Sciatic nerve (tissue), 2 donors: ENCODE results near the gene CIC. TPM values are rescaled to one million over a fixed set of nuclear protein-coding genes. Genes with fewer than 3 reads are reported as not detected.

ENCODE experiments used
- ATAC-seq: fragments of 200-7000 bp; cut with Tn5 transposase; one replicate; pipeline ENCODE4 v1.9.1; 2020; ENCODE audit warnings: mild to moderate bottlenecking, moderate library complexity
- DNase-seq: peaks from one replicate; pipeline ENCODE4 v3.0.0-alpha.2; 2020; ENCODE audit warnings: low spot score
- intact Hi-C: fragments of 100-400 bp; cut with DNase I; formaldehyde crosslinking; loops from one replicate; pipeline ENCODE4 v1.14.2; 2022
- total RNA-seq: library from RNA; stranded (reverse); fragmentation: NEBNext Ultra II Directional; extraction: Animal tissue kit (Norgen Biotek cat#: 25700); gene quantifications from one replicate; pipeline ENCODE4 v1.2.1, GENCODE V29; 2021
- donor health status: DM: no; HTN: no; CAD: no.
- donor health status: DM: no; HTN: no; CAD: no.

Gene CIC
- total RNA-seq, 1 donor from 2014 or later, result 92.1 TPM

DNA sequence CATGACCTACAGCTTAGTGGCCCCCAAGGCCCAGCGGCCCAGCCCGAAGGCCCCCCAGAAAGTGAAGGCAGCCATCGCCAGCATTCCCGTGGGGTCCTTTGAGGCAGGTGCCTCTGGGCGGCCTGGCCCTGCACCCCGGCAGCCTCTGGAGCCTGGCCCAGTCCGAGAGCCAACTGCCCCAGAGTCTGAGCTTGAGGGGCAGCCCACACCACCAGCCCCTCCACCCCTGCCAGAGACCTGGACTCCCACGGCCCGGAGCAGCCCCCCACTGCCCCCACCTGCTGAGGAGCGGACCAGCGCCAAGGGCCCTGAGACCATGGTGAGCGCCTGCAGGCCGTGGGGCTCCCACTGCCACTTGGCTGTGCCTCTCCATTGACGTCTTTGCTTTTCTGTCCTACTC lies 23.9 kb downstream of the CIC start:
- ATAC-seq (no peak), DNase-seq (no peak)
- intact Hi-C loops, result loop anchor here (10.0 kb wide), 1 partner anchor 48 kb away; the partner anchor contains the start of gene GSK3A

DNA sequence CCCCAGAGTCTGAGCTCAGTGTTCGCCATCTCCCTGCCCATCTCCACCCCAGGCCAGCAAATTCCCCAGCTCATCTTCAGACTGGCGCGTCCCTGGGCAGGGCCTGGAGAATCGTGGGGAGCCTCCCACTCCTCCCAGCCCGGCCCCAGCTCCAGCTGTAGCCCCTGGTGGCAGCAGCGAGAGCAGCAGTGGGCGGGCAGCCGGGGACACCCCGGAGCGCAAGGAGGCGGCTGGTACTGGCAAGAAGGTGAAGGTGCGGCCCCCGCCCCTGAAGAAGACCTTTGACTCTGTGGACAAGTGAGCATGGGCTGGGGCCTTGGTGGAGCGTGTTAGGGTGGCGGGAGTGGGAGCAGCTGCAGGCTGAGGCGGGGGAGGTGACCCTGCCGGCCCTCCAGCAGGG lies 24.5 kb downstream of the CIC start:
- DNase-seq (no peak), ATAC-seq (no peak)
- intact Hi-C loops, result loop anchor here (10.0 kb wide), 1 partner anchor 49 kb away; the partner anchor contains the start of gene GSK3A

DNA sequence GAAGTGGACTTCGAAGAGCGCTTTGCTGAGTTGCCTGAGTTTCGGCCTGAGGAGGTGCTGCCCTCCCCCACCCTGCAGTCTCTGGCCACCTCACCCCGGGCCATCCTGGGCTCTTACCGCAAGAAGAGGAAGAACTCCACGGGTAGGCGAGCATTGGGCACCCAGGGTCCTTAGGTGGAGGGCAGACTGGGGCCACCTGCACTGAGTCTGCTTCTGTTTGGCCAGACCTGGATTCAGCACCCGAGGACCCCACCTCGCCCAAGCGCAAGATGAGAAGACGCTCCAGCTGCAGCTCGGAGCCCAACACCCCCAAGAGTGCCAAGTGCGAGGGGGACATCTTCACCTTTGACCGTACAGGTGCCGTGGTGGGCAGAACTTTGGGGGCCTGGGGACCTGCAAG lies 24.9 kb downstream of the CIC start:
- intact Hi-C loops, result loop anchor here (10.0 kb wide), 1 partner anchor 49 kb away; the partner anchor contains the start of gene GSK3A
- ATAC-seq, result no peak
- no peak for DNase-seq

DNA sequence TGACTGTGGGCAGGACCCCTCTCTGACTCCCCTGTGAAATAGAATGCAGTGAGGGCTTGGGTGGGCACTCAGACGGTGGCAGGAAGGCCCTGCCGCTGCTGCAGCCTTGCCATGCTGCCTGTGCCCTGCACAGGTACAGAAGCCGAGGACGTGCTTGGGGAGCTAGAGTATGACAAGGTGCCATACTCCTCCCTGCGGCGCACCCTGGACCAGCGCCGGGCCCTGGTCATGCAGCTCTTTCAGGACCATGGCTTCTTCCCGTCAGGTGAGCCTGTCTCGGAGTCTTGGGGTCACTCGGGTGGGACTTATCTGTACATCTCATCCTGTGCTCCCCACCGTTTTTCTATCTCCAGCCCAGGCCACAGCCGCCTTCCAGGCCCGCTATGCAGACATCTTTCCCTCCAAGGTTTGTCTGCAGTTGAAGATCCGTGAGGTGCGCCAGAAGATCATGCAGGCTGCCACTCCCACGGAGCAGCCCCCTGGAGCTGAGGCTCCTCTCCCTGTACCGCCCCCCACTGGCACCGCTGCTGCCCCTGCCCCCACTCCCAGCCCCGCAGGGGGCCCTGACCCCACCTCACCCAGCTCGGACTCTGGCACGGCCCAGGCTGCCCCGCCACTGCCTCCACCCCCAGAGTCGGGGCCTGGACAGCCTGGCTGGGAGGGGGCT lies 25.6 kb downstream of the CIC start:
- DNase-seq (no peak), ATAC-seq (no peak)
- intact Hi-C loops, result loop anchor here (10.0 kb wide), 1 partner anchor 50 kb away; the partner anchor contains the start of gene GSK3A

DNA sequence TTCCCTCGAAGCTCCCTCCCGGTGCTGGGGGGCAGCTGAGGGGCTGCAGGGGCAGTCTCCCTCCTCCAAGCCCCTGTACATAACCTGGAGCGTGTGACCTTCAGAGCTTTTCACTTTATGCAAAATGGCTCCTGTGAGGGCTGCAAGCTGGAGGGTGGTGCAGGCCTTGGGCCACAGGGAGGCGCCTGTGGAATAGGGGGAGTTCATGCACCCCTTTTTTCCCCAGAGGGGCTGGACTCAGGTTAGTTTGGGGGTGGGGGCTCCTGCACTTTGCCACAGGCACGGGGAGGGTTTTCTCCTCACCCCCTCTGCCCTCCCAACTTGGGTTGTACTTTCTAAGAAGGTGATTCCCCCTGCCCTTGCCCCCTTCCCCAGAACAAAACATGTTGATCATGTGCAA lies 26.3 kb downstream of the CIC start:
- DNase-seq (no peak), ATAC-seq (no peak)
- intact Hi-C loops, result loop anchor here (10.0 kb wide), 1 partner anchor 51 kb away; the partner anchor contains the start of gene GSK3A

DNA sequence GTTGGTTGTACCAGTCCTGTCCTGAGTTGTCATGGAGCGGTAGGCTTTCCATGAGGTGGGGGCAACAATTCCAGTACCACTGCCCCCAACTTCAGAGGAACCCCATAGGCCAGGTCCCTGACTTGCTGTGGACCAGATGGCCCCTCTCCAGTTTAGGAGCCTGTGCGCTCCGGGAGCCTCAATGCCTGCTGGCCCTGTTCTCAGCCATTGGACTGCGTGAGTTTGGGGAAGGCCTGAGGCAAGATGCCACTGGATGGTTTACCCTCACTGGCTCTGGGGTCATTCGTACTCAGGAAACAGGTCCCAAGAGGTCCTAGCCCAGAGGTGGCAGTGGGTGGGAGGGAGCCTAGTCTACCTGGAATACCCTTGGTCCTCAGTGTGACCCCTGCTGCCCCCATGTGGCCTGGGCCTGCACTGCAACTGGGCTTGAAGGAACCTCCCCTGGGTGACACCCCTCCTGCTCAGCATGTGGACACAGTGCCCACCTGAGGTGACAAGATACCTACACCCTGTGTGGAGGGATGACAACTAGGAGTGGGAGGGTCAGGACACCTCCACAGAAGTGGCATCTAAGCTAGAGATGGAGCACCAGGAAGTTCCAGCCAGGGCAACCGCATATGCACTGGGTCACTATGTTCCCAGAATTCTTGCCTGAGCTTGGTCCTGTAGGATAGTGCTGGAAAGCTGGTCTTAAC lies 26.9 kb downstream of the CIC start:
- peak; percentile 77 for ATAC-seq
- intact Hi-C loops, result loop anchor here (10.0 kb wide), 1 partner anchor 51 kb away; the partner anchor contains the start of gene GSK3A
- peak; percentile 91 for DNase-seq

DNA sequence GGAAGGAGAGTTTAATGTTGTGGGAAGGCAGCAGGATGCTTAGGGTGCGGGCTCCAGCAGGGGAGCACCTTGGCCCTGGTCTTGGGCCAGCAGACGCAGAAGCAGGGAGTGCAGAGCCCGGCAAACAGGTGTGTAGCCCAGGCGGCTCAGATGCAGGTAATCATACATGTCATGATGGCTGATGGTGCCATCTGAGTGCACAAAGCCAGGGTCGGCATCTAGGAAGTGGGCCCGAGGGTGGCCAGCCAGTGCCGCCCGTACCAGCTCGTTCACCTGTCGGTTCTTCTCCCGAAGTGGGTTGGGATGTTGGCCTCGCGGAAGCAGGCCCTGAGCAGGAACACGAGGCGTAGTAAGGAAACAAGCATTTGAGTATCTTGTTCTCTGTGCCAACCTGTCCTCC lies 28.0 kb downstream of the CIC start:
- ATAC-seq (no peak), DNase-seq (no peak)
- intact Hi-C loops, result loop anchor here (10.0 kb wide), 1 partner anchor 52 kb away; the partner anchor contains the start of gene GSK3A

DNA sequence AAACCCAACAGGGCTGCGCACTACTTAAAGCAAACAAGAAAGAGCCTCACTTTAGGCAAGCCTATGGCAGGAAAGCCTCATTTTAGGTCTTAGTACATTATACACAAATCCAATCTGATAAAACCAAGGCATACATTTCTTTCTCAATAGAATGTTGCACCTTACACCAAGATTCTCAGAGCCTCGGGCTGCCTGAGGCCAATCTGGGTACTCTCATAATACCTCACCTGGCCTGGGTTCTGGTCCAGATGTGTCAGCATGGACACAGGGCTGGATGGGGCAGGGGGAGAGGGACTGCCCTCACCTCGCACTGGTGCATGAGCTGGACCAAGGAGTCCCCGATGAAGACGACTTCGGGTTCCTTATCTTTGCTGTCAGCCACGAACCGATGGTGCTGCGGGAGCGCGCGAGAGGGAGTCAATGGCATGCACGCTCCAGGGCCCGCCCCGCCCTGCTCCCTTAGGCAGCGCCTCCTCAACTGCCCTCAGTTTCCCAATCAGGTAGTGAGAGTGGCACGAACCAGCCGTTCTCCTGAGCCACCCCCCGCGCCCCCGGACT lies 32.7 kb downstream of the CIC start, which contains the start of gene PRR19:
Gene PRR19, plus strand, starts transcription at position 487 of the 558 bp plus-strand sequence. CDS start 7,453 bp downstream, outside the sequence.
- DNase-seq (no peak), ATAC-seq (peak; percentile 39)
- intact Hi-C loops, result no loop called here

DNA sequence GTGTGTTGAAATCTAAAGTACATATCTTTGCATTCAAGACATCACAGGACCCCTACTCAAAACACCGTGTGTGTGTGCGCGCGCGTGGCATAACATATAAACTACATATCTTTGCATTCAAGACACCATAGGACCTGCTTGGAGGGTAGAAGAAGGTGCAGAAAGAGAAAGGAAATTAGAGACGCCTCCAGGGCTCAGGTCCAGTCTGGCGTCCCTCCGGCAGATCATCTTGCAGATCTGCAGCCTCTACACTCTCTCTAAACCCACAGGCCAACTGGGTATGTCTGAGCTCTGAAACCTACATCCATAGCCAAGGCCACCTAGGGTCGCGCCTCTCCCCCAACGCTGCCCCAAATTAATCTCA lies 34.0 kb downstream of the CIC start:
- DNase-seq, result no peak
- ATAC-seq, result no peak
- intact Hi-C loops, result no loop called here

DNA sequence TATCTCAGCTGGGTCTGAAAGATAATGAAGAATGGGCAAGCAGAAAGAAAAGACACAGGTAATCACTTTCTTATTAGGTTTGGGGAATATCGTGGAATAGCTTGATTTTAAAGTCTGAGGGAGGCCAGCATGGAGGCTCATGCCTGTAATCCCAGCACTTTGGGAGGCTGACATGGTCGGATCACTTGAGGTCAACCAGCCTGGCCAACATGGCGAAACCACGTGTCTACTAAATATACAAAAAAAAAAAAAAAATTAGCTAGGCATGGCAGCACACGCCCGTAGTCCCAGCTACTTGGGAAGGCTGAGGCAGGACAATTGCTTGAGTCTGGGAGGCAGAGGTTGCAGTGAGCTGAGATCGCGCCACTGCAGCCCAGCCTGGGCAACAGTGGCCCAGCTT lies 34.8 kb downstream of the CIC start:
- no peak for DNase-seq
- ATAC-seq, result no peak
- intact Hi-C loops, result no loop called here

DNA sequence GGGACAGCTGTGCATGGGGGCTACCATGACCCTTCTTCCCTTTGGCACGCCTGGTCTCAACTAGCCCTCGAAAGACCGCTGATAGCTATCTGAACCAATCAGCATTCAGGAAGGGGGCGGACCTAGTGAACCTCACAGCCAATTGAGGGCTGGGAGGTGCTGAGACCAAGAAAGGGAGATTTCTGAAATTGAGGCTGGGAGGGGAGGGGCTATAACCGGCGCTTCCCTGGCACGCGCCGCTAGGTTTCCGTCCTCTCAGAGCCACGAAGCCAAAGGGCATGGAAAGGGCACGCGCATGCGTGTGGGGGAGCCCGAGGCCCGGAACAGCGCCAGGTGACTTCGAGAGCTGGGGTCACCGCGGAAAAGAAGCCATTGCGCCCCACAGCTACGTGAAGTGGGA lies 37.6 kb downstream of the CIC start:
- no peak for ATAC-seq
- intact Hi-C loops, result no loop called here
- DNase-seq, result no peak

DNA sequence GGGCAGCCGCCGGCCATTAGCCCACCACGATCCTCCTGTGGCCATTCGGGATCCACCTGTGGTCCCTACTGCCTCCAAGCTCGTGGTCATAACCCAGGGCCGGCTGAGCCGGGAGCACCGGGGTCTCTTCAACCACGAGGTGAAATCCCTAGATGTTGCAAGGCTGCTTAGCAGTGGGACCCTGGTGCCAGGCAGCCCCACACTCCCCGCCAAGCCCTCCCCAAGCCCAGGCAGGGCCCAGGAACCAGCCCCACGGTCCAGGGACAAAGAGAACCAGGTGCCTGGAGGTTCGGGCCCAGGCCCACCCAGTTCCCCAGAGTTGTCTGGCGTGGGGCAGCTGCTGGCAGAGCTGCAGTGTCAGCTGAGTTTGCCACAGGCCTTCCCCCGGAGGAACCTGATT lies 40.6 kb downstream of the CIC start:
- DNase-seq (no peak), ATAC-seq (no peak)
- intact Hi-C loops, result no loop called here

DNA sequence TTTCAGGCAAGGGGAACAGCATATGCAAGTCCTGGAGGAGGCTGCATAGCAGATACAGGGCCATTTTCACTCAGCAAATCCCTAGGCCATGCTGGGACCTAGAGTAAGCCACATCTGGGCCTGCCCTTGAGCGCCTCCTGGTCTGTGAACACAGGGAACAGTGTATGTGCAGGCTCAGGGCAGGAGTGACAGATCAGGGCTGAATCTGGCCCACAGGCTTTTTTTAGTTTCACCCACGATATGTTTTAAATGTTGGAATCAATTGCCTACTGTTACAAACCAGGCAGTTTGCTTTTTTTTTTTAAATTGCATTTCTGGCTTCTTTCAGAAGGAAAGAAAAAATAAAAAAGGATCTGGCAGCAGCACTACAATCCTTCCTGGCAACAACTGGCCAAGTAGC lies 42.6 kb downstream of the CIC start:
- intact Hi-C loops, result no loop called here
- DNase-seq (no peak), ATAC-seq (no peak)

DNA sequence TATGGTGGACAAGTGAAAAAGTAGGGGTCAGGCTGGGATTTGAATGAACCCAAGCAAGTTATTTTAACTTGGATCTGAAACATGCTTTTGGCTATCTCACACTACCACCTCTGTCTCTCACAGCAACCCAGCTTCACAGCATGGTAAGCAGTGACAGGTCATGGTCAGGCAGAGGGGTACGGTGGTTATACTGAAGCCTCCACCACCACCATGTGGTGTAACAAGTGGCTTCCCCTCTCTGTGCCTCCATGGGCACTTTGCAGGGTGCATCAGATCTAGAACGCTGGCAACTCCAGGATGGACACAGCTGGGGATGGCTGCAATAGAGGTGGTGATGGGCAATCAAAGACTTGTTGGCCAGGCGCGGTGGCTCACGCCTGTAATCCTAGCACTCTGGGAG lies 43.3 kb downstream of the CIC start:
- intact Hi-C loops, result no loop called here
- ATAC-seq (no peak), DNase-seq (no peak)

DNA sequence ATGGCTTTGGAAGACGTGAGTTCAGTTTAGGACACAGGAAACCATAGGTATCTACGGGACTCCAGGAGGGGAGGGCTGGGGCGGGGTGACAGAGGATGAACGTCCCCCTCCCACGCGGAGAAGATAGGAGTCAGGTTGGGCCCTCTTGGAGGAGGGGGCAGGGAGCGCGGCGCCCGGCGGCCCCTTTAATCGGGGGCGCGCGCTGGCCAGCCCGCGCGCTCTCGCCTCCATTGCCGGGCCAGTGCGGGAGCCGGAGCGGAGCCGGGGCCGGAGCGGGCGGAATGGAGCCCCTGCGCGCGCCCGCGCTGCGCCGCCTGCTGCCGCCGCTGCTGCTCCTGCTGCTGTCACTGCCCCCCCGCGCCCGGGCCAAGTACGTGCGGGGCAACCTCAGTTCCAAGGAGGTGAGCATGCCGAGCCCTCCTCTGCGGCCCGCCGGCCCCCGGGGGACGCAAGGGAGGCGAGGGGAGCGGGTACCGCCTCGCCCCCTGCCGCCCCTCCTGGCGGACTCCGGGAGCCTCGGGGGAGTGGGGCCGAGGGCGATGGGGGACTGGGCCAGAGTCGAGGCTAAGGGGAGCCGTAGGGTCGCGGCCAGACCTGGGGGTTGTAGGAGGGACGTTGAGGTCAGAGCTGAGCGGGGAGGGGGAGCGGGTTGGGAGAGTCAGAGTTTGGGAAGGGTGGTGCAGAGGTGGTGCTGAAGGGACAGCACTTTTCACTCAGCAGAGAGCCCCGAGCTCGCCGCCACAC lies 44.2 kb downstream of the CIC start, which contains the start of gene TMEM145:
Gene TMEM145, plus strand, starts transcription at position 214 of the 744 bp plus-strand sequence. Its CDS starts 68 bp downstream, at position 282.
- ATAC-seq (peak; percentile 66), DNase-seq (no peak)
- intact Hi-C loops, result no loop called here

DNA sequence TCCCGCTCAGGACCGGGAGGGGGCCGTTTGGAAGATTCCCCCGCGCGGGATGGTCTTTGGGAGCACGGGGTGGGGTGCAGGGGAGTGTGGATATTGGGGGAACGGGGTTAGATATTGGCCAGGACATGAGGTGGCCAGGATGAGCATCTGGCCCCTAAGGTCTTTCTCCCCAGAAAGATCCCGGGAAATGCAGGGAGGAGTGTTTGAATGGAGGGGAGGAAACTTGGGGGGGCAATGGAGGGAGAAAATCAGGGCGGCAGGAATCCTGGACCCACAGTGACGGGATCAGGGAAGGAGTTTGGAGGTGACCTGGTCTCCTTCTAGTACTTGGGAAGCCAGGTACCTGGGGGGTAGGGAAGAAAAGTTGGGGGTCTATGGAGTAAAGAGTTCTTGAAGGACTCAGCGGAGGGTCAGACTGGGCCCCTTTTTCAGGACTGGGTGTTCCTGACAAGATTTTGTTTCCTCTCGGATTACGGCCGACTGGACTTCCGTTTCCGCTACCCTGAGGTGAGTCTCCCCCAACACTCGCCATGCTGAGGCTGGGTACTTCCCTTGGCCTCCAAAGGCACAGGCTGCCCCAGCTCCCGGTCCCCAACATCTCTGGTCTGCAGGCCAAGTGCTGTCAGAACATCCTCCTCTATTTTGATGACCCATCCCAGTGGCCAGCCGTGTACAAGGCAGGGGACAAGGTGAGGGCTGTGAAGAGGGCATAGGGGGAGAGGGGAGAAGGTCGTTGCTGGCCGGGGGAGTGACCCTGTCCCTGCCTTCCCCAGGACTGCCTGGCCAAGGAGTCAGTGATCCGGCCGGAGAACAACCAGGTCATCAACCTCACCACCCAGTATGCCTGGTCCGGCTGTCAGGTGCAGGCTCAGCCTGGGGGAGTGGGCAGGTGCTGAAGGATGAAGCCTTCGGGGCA lies 45.0 kb downstream of the CIC start:
- ATAC-seq (no peak), DNase-seq (no peak)
- intact Hi-C loops, result no loop called here

DNA sequence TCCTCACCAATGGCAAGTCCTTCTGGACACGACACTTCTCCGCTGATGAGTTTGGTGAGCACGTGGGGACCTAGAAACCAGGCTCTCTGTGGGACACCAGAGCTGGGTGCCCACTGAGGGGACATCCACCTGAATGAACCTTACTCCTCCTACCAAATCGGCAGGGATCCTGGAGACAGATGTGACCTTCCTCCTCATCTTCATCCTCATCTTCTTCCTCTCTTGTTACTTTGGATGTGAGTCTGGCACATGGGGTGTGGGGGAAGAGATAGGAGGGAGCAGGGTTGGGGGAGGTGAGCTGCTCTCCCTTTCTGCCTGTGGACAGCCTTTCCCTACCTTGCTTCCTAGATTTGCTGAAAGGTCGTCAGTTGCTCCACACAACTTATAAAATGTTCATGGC lies 46.0 kb downstream of the CIC start:
- DNase-seq (no peak), ATAC-seq (no peak)
- intact Hi-C loops, result no loop called here
